HL-60/S4 treated with retinoic acid at 250 ng/mL for 4 days and 3 days (cell line): ENCODE measurements around the gene CSGALNACT2.
"Not testable (repeated sequence)": the region's sequence is repeated elsewhere in the genome, so short reads cannot be mapped to it uniquely, and the experiment has no call there.

ENCODE experiments used
- in situ Hi-C: fragments of 300-500 bp; cut with MboI; formaldehyde crosslinking; loops from 2 replicates; pipeline ENCODE4 v1.7.0; 2022; ENCODE audit warnings: low sequenced_read_pairs

The CSGALNACT2 gene

DNA sequence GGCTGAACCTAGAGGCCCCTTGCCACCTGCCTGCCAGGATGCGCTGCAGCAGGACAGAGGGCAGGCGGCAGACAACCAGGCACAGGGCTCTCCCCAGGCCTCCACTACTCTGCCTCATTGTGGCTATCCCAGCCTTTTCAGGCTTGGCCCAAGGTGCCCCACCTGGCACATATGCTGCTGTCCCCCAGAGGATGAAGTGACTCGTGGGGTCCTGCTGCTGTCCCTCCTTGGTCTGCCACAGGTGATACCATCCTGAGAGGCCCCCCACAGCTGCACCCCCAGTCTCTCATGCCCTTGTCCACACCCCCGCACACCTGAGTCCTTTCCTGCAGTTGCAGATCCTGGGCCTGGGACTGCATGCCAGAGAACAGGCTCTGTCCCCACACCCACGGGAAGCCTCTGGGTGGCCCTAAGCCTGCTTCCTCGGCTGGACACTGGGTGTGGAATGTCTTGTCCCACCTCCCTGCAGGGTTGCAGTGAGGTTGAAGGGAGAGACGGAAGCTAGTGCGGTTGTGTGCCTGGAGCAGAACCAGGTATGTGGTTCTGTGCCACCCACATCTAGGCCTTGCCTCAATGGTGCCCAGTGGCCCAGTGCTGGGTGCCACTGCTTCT lies 73.3 kb downstream of the CSGALNACT2 start:
- in situ Hi-C loops, result no loop called here

DNA sequence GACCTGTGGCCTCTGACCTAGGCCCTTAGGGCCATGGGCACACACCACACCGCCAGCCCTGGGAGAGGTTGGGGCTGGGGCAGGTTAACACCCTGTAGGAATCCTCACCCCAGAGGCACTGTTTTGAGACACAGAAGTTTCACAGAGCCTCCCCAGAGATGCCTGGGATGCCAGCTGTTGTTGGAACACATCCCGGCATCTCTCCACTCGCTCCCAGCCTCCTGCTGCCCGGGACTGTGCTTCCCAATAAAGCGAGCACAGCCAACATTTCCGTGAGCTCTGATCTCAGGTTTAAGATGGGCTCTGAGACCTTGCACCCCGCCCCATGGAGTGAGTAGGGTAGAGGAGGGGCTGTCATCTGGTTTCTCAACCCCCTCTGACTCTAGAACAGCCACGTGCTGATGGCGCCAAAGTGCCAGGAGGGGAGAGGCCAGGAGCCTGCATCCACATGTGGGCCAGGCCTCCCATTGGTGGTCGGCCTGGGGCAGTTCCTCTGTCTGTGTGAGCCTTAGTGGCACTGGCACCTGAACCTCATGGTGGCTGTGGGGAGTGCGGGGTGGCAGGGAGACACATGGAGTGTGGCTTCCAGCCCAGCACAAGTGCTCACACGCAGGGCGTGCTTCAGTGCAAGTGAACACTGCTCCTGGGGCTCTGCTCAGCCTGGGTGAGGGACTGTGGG lies 73.9 kb downstream of the CSGALNACT2 start:
- in situ Hi-C loops, result no loop called here

DNA sequence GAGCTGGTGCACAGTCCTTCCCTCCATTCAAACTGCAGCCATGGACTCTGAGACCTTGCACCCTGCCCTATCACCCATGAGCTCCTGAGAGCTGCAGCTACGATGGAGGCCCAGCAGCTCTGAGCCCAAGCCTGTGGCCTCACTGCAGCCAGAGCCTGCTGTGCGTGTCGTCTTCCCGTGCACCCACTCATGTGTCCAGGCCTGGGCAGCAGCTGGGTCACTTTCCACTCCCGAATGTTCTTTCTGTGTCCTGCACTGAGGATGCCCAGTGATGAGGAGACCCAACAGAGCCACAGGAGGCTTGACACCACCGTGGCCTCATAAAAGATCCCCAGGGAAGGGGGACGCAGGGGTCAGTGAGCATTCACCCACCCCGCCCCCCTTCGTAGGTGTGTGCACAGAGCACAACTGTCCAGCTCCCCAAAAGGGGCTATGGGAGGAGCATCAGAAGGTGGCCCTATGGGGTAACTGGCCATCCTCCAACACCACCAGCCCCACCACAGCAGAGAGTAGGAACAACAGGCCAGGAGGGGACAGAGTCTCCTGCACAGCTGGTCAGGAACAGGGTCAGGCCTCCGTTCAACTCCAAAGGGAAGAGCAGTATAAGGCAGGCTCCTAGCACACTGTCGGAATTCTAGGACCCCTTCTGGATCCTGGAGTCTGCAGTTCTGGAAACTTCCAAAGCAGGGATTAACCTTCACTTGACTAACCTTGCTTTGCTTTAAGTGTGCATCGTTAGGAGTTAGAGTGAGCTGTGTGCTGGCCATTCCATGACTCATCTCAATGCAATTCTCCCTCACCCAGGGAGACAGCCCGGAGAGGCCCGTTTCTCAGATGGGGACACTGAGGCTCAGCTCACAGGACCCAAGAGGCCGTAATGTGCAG lies 76.1 kb downstream of the CSGALNACT2 start:
- in situ Hi-C loops, result no loop called here

DNA sequence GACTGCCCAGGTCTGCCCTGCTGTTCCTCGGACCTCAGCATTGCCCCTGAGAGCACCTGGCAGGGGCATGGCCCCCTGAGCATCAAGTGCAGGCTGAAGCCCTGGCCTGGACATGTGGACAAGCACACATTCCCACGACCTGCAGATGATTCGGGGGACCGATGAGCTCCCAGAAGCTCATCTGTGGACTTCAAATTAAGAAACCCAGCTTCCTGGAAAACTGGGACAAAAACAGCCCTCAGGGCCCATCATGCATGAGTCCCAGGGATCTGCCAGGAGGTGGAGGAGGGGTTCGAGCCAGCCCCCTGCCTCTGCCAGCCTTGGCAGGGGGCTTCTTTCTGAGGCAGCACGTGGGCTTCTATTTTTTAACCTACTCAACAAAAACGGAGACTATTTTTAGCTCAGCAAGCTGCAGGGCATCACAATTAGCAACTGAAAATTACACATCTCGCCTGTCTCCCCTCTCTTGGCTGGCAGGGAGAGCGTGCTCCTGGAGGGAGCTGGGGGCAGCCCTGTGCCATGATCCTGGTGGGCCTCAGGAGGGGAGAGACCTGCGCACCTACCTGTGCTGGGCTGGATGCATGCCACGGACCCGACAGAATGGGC lies 76.8 kb downstream of the CSGALNACT2 start:
- in situ Hi-C loops, result no loop called here

DNA sequence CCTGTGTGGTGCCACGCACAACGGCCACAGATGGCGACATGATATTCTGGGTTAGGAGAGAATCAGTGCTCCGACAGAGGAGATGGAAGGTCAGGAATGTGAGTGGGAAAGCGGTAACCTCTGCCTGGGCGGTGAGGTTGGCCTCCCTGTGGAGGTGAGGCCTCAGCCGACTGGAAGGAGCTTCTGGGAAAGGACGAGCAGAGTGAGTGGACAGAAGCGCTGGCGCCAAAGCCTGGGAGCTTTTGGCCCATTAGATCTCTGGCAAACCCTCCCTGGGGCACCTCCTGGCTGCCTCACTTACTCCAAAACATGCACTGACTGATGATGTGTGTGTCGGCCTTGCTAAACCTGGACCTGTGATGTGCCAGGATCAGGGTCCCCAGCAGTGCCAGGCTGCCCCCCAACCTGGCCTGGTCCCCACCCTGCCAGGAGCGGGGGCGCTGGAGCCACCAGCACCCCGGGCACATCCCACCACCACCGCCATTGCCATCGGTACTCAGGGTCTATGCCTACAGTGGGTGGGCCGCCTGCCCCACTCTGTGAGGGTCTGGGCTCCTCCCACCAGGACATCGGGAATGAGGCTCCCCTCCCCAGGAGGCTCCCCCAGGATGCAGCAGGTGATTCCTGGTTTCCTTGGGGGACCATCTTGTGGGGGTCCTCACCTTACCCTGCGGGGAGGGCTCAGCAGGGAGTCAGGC lies 77.7 kb downstream of the CSGALNACT2 start:
- in situ Hi-C loops, result no loop called here

DNA sequence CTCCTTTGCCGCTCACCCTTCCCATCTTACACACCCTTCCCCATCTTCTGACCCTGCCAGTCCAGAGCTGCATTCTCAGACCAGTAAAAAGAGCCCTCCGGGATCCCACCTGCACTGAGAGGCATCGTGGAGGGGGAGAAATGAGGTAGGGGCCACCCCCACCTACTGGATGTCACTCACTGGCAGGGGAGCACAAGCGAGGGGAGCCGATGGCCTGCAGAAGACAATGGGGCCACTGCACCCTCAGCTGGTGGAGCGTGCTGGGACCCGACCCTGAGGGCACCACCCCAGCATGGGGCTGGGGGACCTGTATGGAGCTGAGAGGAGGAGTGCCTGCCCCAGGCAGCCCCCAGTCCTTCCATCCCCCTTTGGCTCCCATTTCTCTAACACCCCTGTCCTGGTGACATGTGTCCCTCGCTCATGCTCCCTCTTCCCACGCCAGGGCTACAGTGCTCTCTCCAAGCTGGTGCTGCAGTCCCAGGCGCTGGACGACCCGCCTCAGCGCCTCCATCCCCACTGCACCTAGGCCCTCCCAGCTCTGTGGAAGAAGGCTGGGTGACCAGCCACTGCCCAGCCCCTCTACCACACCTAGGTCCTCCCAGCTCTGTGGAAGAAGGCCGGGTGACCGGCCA lies 78.8 kb downstream of the CSGALNACT2 start:
- in situ Hi-C loops, result no loop called here

DNA sequence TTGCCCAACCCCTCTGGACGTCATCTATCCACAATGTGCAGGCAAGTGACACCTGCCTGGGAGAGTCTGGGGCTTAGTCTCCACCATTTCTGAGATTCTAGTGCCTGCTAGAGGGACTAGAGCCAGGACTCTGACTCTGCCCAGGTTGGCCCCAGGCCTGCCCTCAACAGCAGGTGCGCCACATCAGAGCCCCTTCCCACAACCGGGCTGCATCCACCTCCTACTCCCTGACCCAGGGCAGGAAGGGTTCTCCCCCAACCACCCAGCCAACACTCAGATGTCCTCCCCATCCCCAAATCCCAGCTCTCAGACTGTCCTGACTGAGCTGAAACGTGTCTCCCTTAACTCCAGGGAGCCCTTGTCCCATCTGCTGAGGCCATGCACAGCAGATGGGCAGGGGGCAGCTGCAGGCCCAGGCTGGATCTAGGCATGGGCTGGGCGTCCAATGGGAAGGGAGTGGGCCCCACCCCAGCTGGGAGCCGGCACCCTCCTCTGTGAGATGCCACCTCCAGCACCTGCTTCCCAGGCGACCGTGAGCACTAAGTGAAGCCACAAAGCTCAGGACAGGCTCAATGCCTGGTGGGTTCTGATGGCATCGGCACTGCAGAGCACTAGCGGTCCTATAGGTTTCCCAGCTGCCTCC lies 79.4 kb downstream of the CSGALNACT2 start:
- in situ Hi-C loops, result no loop called here

DNA sequence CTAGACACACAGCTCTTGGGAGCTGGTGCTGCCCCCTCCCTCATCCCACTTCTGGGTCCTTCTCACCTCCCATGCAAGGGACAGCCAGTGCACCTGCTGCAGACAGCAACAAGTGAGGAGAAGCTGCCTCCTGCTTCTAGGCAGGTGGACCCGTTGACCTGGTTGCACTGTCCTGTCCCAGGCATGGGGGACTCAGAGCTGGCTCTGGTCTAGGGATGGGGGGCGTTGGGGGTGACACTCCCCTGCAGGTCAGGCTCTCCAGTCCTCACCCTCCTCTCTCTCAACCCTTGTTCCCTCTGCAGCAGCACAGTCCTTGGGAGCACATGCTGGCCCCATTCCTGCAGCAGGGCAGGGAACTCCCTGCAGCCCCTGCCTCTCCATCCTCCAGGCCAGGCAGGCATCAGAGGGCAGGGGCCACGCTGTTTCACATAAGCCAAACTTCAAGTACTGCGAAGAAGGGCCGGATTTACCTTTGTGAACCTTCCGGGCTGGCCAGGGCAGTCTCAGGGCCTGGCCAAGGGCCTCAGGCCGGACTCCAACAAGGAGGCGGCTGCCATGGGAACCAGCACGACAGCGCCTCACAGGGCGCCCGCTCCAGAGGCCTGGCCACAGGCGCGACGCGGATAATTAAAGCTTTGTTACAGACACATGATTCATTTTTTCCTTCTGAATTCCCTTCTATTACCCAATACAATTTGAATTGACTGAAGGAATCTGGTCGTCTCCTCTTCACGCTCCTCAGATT lies 80.1 kb downstream of the CSGALNACT2 start:
- in situ Hi-C loops, result no loop called here

DNA sequence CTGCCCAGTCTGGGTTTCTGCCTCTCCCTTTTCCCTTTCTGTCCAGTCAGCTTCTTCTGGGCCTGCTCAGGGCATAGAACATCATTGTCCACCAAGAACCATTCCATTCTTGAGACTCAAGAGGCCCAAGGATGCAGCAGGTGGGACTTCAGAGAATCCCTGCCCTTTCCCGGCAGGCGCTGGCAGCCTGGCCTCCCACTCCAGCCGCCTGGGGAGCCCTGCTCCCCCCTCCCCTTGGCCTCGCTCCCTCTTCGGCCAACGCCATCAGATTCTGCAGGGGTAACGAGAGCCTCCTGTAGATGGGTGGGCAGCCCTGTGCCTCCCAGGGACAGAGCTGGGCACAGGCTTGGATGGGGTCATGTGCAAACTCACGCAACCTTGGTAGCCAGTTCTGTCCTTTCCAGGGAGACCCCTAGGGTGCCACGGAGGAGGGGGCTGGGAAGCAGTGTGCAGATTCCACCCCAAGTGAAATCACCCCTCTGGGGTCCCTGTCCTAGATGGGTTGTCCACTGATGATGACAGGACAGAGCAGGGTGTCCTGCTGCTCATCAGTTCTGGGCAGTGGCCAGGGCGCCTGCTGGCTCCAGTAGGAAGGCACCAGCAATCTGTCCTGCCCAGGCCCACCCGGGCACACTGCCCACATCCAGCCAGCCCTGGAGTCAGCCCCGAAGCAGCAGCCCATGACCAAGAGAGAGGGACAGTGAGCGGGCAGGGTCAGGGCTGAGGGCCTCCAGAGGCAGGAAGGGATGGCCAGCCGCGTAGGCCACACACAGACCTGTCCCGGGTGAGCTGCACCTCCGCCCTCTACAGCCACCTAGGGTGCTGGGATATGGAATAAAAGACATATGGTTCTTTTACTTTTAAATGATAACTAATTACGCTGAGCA lies 80.9 kb downstream of the CSGALNACT2 start:
- in situ Hi-C loops, result no loop called here

DNA sequence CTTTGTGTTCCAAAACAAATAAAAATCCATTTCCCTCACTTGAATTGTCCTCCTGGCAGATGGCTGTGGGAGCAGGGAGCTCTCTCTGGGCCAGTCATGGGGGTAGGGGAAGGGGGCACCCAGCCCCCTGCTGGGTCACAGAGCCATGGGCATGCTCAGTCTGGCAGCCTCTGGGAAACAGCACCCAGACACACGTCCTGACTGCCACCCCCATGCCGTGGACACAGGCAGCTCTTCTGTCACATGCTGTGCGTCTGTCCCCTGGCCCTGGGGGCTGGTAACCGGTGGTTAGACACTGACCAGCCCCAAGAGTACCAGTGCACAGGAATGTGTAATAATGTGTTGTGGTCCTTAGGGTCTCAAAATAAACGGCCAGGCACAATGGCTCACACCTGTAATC lies 81.6 kb downstream of the CSGALNACT2 start:
- in situ Hi-C loops, result no loop called here

DNA sequence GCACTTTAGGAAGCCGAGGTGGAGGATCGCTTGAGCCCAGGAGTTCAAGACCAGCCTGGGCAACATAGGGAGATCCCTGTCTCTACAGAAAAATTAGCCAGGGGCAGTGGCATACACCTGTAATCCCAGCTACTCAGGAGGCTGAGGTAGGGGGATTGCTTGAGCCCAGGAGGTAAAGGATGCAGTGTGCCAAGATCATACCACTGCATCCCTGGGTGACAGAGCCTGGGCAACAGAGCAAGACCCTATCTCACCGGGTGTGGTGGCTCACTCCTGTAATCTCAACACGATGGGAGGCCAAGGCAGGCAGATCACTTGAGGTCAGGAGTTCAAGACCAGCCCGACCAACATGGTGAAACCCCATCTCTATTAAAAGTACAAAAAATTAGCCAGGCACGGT lies 82.0 kb downstream of the CSGALNACT2 start:
- in situ Hi-C loops, result not testable (repeated sequence)

DNA sequence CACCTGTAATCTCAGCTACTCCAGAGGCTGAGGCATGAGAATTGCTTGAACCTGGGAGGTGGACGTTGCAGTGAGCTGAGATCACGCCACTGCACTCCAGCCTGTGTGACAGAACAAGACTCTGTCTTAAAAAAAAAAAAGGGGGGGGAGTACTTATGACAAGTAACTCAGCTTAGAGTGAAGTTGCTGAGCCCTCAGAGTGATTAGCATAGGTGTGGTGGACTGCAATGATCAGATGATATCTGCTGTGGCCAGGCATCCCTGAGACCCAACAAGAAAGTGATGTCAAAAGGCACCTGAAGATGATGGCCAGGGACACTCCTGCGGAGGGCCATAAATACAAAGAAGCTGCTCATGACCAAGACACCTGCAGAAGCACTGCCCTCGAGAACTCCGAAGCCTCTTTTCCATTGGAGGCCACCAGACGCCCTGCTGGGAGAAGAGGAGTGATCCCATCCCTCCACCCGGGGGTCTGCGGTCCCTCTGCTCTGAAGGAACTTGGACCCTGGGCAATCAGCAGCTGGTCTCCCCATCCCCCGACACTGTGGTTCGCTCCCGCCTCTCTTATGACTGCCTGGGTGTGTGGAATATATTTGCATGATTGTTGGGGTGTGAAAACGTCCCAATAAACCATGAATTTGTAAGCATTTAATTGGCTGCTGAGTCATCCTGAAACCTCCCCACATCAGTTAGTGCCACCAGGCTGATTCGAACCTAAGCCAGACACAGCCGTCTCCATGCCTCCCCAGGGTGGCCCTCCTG lies 82.6 kb downstream of the CSGALNACT2 start:
- in situ Hi-C loops, result no loop called here

DNA sequence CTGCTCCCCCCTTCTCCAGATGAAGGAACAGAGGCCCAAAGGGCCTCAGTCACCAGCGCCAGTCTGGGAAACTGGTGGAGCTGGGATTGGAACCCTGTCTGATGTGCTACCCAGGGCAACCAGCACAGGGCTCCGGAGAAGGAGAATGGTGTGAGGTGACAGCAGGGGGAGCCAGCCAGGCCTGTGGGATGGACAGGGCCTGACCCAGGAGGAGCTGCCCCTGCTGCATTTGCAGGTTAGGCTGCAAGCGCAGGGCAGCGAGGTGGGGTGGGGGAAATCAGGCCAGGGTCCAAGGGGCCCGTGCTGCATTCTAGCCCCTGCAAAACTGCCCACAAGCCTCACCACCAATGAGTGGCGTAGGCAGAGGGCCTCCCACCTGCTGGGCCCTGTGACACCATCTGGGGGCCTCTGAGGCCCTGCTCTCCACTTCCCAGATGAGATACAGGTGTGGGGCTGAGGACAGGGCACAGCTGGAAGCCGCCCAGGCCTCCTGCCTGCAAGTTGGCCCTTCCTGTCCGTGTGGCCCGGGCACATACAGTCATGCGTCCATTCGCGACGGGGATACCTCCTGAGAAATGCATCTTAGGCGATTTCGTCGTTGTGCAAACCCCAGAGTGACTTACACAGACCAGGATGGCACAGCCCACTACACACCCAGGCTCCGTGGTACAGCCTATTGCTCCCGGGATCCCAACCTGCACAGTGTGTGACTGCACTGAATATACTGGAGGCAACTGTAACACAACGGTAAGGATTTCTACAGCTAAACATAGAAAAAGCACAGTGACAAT lies 83.4 kb downstream of the CSGALNACT2 start:
- in situ Hi-C loops, result no loop called here

DNA sequence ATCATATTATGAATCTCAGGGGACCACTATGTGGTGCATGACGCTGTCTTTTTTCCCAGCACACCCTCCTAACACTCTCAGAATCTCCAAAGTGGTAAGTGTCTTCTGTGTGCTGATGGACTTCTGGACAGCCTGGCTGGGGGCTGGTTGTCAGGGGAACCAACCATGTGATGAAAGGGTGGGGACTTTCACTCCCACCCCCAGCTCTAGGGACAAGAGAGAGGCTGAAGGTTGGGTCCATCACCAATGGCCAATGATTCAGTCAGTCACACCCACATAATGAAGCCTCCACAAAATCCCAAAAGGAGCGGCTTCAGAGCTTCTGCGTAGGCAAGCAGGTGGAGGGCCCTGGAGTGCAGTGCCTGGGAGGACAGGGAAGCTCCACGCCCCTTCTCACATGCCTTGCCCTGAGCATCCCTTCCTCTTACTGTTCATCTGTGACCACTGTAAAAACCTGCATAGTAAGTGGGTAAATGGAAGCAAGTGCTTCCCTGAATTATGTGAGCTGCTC lies 84.0 kb downstream of the CSGALNACT2 start:
- in situ Hi-C loops, result no loop called here

DNA sequence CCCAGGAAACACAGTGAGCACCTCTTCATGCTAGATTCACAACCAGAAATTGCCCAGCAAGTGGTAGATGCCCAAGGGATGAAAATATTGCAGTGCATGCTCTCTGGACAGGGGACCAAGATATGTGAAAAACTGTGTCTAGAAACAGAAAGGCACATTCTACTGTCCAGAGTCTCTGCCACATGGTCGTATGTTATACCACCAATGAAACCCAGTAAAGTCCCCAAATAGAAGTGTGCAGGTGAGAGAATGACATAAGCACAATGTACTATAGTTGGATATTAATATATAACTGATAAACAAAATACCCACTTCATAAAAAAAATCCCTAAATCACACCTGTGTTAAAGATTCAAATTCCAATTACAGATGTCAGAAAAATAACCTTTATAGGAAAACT lies 84.8 kb downstream of the CSGALNACT2 start:
- in situ Hi-C loops, result no loop called here

DNA sequence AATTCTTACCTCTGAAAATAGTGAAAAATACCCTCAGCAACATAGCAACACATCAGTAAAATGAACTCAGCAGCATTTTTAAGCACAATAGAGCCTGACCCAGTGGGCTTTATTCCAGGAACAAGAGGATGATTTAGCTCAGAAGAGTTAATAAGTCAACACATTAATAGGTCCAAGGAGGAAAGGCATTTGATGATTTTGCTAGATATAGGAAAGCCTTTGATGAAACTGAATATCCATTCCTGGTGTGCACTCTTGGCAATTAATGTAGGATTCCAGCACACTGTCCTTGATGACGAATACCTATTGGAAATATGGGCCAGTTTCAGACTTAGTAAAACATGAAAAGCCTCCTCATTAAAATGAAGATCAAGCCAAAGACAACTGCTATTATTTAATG lies 86.1 kb downstream of the CSGALNACT2 start:
- in situ Hi-C loops, result no loop called here
